IMR-90 (cell line): Measurements from ENCODE around the gene INO80D.

Source experiments
- BHLHE40 ChIP-seq: fragments of 150-350 bp; IDR thresholded peaks from 2 replicates; pipeline ENCODE4 v1.6.1; 2016; ENCODE audit warnings: mild to moderate bottlenecking, low read depth, low read length
- CEBPB ChIP-seq: IDR thresholded peaks from 2 replicates; pipeline ENCODE4 v1.6.1; 2012; ENCODE audit warnings: low read depth, low read length, improper control_type of control experiment
- MXI1 ChIP-seq: IDR thresholded peaks from 2 replicates; pipeline ENCODE4 v1.6.1; 2012; ENCODE audit warnings: low read depth, mild to moderate bottlenecking, low read length, moderate library complexity, borderline replicate concordance
- POLR2A ChIP-seq: IDR thresholded peaks from 2 replicates; pipeline ENCODE4 v1.6.1; 2012; ENCODE audit warnings: mild to moderate bottlenecking, low read depth, low read length
- RAD21 ChIP-seq: IDR thresholded peaks from 2 replicates; pipeline ENCODE4 v1.6.1; 2012; ENCODE audit warnings: low read length, improper control_type of control experiment
- RFX5 ChIP-seq: IDR thresholded peaks from 2 replicates; pipeline ENCODE4 v1.8.0; 2012; ENCODE audit warnings: low read depth, mild to moderate bottlenecking, low read length, moderate library complexity
- TF ChIP-seq, protein P1 (sequence below): conservative IDR thresholded peaks from 2 replicates; pipeline ENCODE4 v1.5.1; 2012; ENCODE audit warnings: mild to moderate bottlenecking, low read depth, low read length, improper control_type of control experiment
- TF ChIP-seq, protein P2 (sequence below): fragments of 150-350 bp; IDR thresholded peaks from 2 replicates; pipeline ENCODE4 v1.6.1; 2017; ENCODE audit warnings: mild to moderate bottlenecking, antibody characterized with exemption, low read length, low read depth

DNA sequence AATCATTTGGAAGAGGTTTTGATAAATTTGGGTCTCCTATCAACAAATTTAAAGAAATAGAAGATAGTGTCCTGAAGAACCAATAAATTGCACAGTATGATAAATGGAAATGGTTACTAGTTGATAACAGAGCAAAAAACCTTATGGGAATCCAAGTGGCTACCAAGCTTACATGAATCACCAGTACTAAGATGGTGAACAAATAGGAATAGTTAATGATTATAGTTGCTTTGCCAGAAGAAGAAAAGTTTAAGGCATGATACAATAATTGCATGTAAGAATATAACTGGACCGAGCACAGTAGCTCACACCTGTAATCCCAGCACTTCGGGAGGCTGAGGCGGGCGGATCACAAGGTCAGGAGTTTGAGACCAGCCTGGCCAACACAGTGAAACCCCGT, 19.6 kb upstream of the INO80D start:
- TF ChIP-seq POLR2A (no peak), MXI1 (no peak), RAD21 (no peak), CEBPB (no peak), RFX5 (no peak), BHLHE40 (no peak)
- TF ChIP-seq, protein P1, sequence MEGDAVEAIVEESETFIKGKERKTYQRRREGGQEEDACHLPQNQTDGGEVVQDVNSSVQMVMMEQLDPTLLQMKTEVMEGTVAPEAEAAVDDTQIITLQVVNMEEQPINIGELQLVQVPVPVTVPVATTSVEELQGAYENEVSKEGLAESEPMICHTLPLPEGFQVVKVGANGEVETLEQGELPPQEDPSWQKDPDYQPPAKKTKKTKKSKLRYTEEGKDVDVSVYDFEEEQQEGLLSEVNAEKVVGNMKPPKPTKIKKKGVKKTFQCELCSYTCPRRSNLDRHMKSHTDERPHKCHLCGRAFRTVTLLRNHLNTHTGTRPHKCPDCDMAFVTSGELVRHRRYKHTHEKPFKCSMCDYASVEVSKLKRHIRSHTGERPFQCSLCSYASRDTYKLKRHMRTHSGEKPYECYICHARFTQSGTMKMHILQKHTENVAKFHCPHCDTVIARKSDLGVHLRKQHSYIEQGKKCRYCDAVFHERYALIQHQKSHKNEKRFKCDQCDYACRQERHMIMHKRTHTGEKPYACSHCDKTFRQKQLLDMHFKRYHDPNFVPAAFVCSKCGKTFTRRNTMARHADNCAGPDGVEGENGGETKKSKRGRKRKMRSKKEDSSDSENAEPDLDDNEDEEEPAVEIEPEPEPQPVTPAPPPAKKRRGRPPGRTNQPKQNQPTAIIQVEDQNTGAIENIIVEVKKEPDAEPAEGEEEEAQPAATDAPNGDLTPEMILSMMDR = no peak
- TF ChIP-seq, protein P2, sequence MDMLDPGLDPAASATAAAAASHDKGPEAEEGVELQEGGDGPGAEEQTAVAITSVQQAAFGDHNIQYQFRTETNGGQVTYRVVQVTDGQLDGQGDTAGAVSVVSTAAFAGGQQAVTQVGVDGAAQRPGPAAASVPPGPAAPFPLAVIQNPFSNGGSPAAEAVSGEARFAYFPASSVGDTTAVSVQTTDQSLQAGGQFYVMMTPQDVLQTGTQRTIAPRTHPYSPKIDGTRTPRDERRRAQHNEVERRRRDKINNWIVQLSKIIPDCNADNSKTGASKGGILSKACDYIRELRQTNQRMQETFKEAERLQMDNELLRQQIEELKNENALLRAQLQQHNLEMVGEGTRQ = no peak
